AG04450 (cell line): ENCODE measurements around the gene THAP11. TPM values are rescaled to one million over a fixed set of nuclear protein-coding genes. Genes with fewer than 3 reads are reported as not detected.

Experiments
- CTCF ChIA-PET: fragments of 300-600, 350-600 bp; formaldehyde crosslinking; extraction: SDS; loops from one replicate; lab custom pipeline; 2022; ENCODE audit warnings: antibody characterized with exemption, inconsistent platforms; lab: Charles Lee
- POLR2A ChIA-PET: fragments of 350-600 bp; formaldehyde crosslinking; extraction: SDS; loops from one replicate; lab custom pipeline; 2021; ENCODE audit warnings: antibody characterized with exemption, inconsistent platforms; lab: Yijun Ruan, JAX
- DNase-seq: peaks from one replicate; pipeline ENCODE4 v3.0.0-alpha.2; 2011; ENCODE audit warnings: low read depth, low spot score
- H3K27ac ChIP-seq: one replicate; pipeline ENCODE4 v1.5.1; 2012; ENCODE audit warnings: low read depth, low read length, control low read depth
- H3K27me3 ChIP-seq: one replicate; pipeline ENCODE4 v1.6.0; 2012; ENCODE audit warnings: low read length; ENCODE audit not compliant: control insufficient read depth, insufficient read depth
- H3K4me3 ChIP-seq: 2 replicates; pipeline ENCODE4 v1.5.1; 2011; ENCODE audit warnings: mild to moderate bottlenecking, low read depth, low read length, control low read depth
- H3K9me3 ChIP-seq: 2 replicates; pipeline ENCODE4 v1.5.1; 2012; ENCODE audit warnings: low read length; ENCODE audit not compliant: control insufficient read depth, insufficient read depth
- CTCF ChIP-seq: IDR thresholded peaks from 2 replicates; pipeline ENCODE4 v1.5.1; 2011; ENCODE audit warnings: low read depth, low read length, control low read depth, inconsistent platforms
- polyA plus RNA-seq: library from polyadenylated mRNA; depleted of rRNA; stranded (reverse); fragments of >200 nt; gene quantifications from 2 replicates; pipeline ENCODE4 v1.2.3, GENCODE V29; 2011

THAP11 gene
- polyA plus RNA-seq, 1 experiment: 22.3 TPM

- no peak overlapping the region for H3K4me3 ChIP-seq
- ChIA-PET POLR2A (no interaction called here), CTCF (no interaction called here)
- no peaks in the 10 kb centered on the region for H3K27me3 ChIP-seq
- DNase-seq: no peak
- no peaks in the 10 kb centered on the region; the same call in 1 of the 2 replicates for H3K9me3 ChIP-seq
- H3K27ac ChIP-seq: no peak overlapping the region
- no peak for TF ChIP-seq CTCF
Observed at GRCh38 chr16:67877064-67877463, 34.9 kb downstream of the THAP11 start.

DNA sequence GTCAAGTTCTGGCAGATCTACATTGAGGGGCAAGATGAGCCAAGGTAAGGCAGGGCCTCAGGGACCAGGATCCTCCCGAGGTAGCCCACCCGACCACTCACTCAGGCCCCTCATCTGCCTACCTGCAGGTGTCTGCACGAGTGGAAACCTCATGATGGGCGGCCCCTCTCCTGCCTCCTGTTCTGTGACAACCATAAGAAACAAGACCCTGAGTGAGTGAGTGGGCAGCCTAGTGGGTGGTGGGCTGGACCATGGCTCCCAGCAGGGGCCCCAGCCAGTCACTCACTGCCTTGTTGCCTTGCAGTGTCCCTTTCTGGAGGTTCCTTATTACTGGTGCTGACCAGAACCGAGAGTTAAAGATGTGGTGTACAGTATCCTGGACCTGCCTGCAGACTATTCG is 36.1 kb downstream of the THAP11 start:
- CTCF ChIA-PET: interaction anchor here (0.5 kb wide), 1 partner anchor 360 kb away, joined by 4 read pairs; no protein-coding TSS in a partner anchor
- H3K27me3 ChIP-seq: no peaks in the 10 kb centered on the region
- no peak overlapping the region for H3K27ac ChIP-seq
- POLR2A ChIA-PET: no interaction called here
- no peaks in the 10 kb centered on the region; the same call in 1 of the 2 replicates for H3K9me3 ChIP-seq
- no peak for TF ChIP-seq CTCF
- no peak for DNase-seq
- no peak overlapping the region for H3K4me3 ChIP-seq

DNA sequence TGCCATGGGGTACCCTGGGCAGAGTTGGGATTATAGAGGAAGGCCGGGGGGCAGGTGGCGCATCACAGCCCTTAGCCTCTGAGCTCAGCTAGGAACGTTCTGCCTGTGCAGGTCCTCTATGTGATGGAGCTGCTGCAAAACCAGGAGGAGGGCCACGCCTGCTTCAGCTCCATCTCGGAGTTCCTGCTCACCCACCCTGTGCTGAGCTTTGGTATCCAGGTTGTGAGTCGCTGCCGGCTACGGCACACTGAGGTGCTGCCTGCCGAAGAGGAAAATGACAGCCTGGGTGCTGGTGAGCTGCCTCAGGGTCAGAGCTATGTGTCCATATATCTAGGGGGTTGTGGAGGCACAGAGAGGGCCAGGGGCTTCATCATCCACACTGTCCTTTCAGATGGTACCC is 36.7 kb downstream of the THAP11 start:
- no peak for DNase-seq
- ChIA-PET CTCF (no interaction called here), POLR2A (no interaction called here)
- Histone ChIP-seq H3K27me3 (no peaks in the 10 kb centered on the region), H3K9me3 (no peaks in the 10 kb centered on the region), H3K4me3 (no peak overlapping the region), H3K27ac (no peak overlapping the region)
- no peak for TF ChIP-seq CTCF

DNA sequence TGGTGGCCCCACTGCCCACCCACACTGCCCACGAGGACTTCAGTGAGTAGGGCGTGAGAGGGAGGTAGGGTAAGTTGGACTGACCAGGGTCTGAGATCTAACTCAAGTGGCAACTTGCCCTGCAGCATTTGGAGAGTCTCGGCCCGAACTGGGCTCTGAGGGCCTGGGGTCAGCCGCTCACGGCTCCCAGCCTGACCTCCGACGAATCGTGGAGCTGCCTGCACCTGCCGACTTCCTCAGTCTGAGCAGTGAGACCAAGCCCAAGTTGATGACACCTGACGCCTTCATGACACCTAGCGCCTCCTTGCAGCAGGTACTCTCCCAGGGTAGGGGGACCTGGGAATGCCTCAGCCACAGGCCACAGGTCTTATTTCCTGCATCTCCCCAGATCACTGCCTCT is 37.3 kb downstream of the THAP11 start:
- H3K27ac ChIP-seq: no peak overlapping the region
- ChIA-PET POLR2A (no interaction called here), CTCF (no interaction called here)
- H3K4me3 ChIP-seq: no peak overlapping the region
- no peaks in the 10 kb centered on the region for H3K9me3 ChIP-seq
- no peaks in the 10 kb centered on the region for H3K27me3 ChIP-seq
- no peak for DNase-seq
- TF ChIP-seq CTCF: no peak

- no peak for DNase-seq
- H3K27me3 ChIP-seq: no peaks in the 10 kb centered on the region
- ChIA-PET CTCF (no interaction called here), POLR2A (no interaction called here)
- H3K9me3 ChIP-seq: no peaks in the 10 kb centered on the region
- H3K4me3 ChIP-seq: no peak overlapping the region
- TF ChIP-seq CTCF: no peak
- H3K27ac ChIP-seq: no peak overlapping the region
Observed at GRCh38 chr16:67879936-67880335, 37.8 kb downstream of the THAP11 start.
